Measurements from ENCODE around the gene THOC1. TPM values are rescaled to one million over a fixed set of nuclear protein-coding genes. Genes with fewer than 3 reads are reported as not detected.

The THOC1 gene
- total RNA-seq, 4 donors from 2014 or later, result 6.4 to 19.4 (median 16.9) TPM

- in situ Hi-C loops (cut with MboI; ENCODE audit: low sequenced_read_pairs in 4 of 4), result loop anchor here in 3 of 4 donors (5.0 to 10.0 kb wide), 3 partner anchors 326 to 331 kb away; no protein-coding TSS in a partner anchor
- no peaks in the 10 kb centered on the region for H3K36me3 ChIP-seq
- no peak for DNase-seq
- no peak overlapping the region for H3K27ac ChIP-seq
- no peaks in the 10 kb centered on the region for H3K4me1 ChIP-seq
- intact Hi-C loops (cut with DNase I; ENCODE audit: low total_unique reads), result loop anchor here (2.0 kb wide), 1 partner anchor 330 kb away; no protein-coding TSS in a partner anchor
- ATAC-seq, result no peak
- peaks cover 0 to 3% (median 0%) of the 10 kb centered on the region in 3 donors for H3K27me3 ChIP-seq
- TF ChIP-seq CTCF (IDR thresholded peaks at IDR 0.05 in 4 of 5, conservative IDR thresholded peaks at IDR 0.05 in 1 of 5), result peak in 1 of 5 experiments; percentile 26
- no peak for TF ChIP-seq POLR2A (IDR thresholded peaks at IDR 0.05)
- H3K9me3 ChIP-seq, result no peaks in the 10 kb centered on the region
- no peak overlapping the region for H3K4me3 ChIP-seq
Observed at GRCh38 chr18:286515-287310, 18.9 kb upstream of the THOC1 start.

- in situ Hi-C loops (cut with MboI; ENCODE audit: low sequenced_read_pairs in 4 of 4), result loop anchor here in 3 of 4 donors (5.0 to 10.0 kb wide), 3 partner anchors 326 to 331 kb away; no protein-coding TSS in a partner anchor
- Histone ChIP-seq H3K36me3 (no peaks in the 10 kb centered on the region), H3K27me3 (peaks cover 0 to 3% (median 0%) of the 10 kb centered on the region in 3 donors), H3K27ac (no peak overlapping the region), H3K4me3 (no peak overlapping the region), H3K9me3 (no peaks in the 10 kb centered on the region), H3K4me1 (no peaks in the 10 kb centered on the region)
- intact Hi-C loops (cut with DNase I; ENCODE audit: low total_unique reads), result loop anchor here (2.0 kb wide), 1 partner anchor 331 kb away; no protein-coding TSS in a partner anchor
- ATAC-seq (no peak), DNase-seq (no peak)
- no peak for TF ChIP-seq POLR2A (IDR thresholded peaks at IDR 0.05)
- TF ChIP-seq CTCF (IDR thresholded peaks at IDR 0.05 in 4 of 5, conservative IDR thresholded peaks at IDR 0.05 in 1 of 5), result no peak
Observed at GRCh38 chr18:285817-286216, 18.0 kb upstream of the THOC1 start.

GRCh38 chr18:275486-275885 lies 7.6 kb upstream of the THOC1 start:
- in situ Hi-C loops (cut with MboI; ENCODE audit: low sequenced_read_pairs in 4 of 4) (loop anchor here in 2 of 4 donors (10.0 kb wide), 2 partner anchors 59 to 339 kb away; no protein-coding TSS in a partner anchor), intact Hi-C loops (cut with DNase I; ENCODE audit: low total_unique reads) (no loop called here)
- H3K4me3 ChIP-seq, result no peak overlapping the region
- no peaks in the 10 kb centered on the region for H3K4me1 ChIP-seq
- H3K36me3 ChIP-seq, result no peaks in the 10 kb centered on the region
- peaks cover 0 to 5% (median 0%) of the 10 kb centered on the region in 3 donors for H3K27me3 ChIP-seq
- peak in 1 of 2 donors; percentile 13 for DNase-seq
- ATAC-seq, result no peak
- H3K27ac ChIP-seq, result no peak overlapping the region
- no peaks in the 10 kb centered on the region for H3K9me3 ChIP-seq
- no peak for TF ChIP-seq CTCF (IDR thresholded peaks at IDR 0.05 in 4 of 5, conservative IDR thresholded peaks at IDR 0.05 in 1 of 5)

- H3K4me3 ChIP-seq, result no peak overlapping the region
- no peaks in the 10 kb centered on the region for H3K9me3 ChIP-seq
- H3K36me3 ChIP-seq, result no peaks in the 10 kb centered on the region
- intact Hi-C loops (cut with DNase I; ENCODE audit: low total_unique reads), result no loop called here
- H3K27me3 ChIP-seq, result peaks cover 0 to 5% (median 0%) of the 10 kb centered on the region in 3 donors
- no peak for ATAC-seq
- H3K27ac ChIP-seq, result no peak overlapping the region
- peaks cover 2 to 3% of the 10 kb centered on the region in 2 donors for H3K4me1 ChIP-seq
- in situ Hi-C loops (cut with MboI; ENCODE audit: low sequenced_read_pairs in 4 of 4), result loop anchor here in 2 of 4 donors (10.0 kb wide), 2 partner anchors 60 to 340 kb away; no protein-coding TSS in a partner anchor
- DNase-seq, result no peak
- TF ChIP-seq POLR2A (IDR thresholded peaks at IDR 0.05) (no peak), CTCF (IDR thresholded peaks at IDR 0.05 in 4 of 5, conservative IDR thresholded peaks at IDR 0.05 in 1 of 5) (no peak)
Observed at GRCh38 chr18:274313-274712, 6.5 kb upstream of the THOC1 start.
